HCT116 (cell line): ENCODE data around the gene CXXC5. TPM values are rescaled to one million over a fixed set of nuclear protein-coding genes. Genes with fewer than 3 reads are reported as not detected.

Source experiments
- ATAC-seq: fragments of 200-7000 bp; cut with Tn5 transposase; 2 replicates; pipeline ENCODE4 v1.9.1; 2020; ENCODE audit warnings: mild to moderate bottlenecking, moderate library complexity
- BruUV-seq: library from RNA; stranded (reverse); fragments of 400-500 nt; replicated peaks from 2 replicates; lab custom pipeline; 2021; lab: Mats Ljungman, UMichigan
- CTCF ChIA-PET: fragments of 300-600 bp; sonication (Branson Sonifier 250); formaldehyde crosslinking; loops from one replicate; lab custom pipeline; 2021; ENCODE audit warnings: antibody characterized with exemption; lab: Charles Lee
- POLR2A ChIA-PET: fragments of 300-600, 350-600 bp; sonication (Branson Sonifier 250); formaldehyde crosslinking; loops from one replicate; lab custom pipeline; 2021; ENCODE audit warnings: antibody characterized with exemption; lab: Charles Lee
- RAD21 ChIA-PET, 2 experiments: fragments of 300-600 bp; sonication (Branson Sonifier 250); formaldehyde crosslinking; loops; one replicate each; lab custom pipeline; 2023; ENCODE audit warnings: low total read pairs in 2 of 2; ENCODE audit not compliant: uncharacterized antibody in 2 of 2, unreplicated experiment in 2 of 2, low non-redundant PET in 1 of 2; lab: Charles Lee
- DNase-seq: peaks from one replicate; pipeline ENCODE4 v3.0.0-alpha.2; 2010; ENCODE audit warnings: low read depth, low spot score
- H2AFZ ChIP-seq: fragments of 200-600 bp; shearing (Covaris generic), sonication (generic); 2 replicates; pipeline ENCODE4 v1.6.1; 2017; ENCODE audit warnings: low read depth, mixed run types, mixed read lengths, antibody characterized with exemption, low read length; ENCODE audit not compliant: poor library complexity, severe bottlenecking
- H3K27ac ChIP-seq: 2 replicates; pipeline ENCODE4 v1.5.1; 2012; ENCODE audit warnings: low read depth, low read length
- H3K27me3 ChIP-seq: fragments of 200-600 bp; sonication (generic); 2 replicates; pipeline ENCODE4 v1.6.1; 2016; ENCODE audit warnings: mixed run types, low read length, mixed read lengths; ENCODE audit not compliant: insufficient read depth
- H3K36me3 ChIP-seq, 2 experiments: fragments of 200-500 bp in 1 of 2; fragments of 200-600 bp in 1 of 2; sonication (Bioruptor generic) in 1 of 2; sonication (generic) in 1 of 2; 2 replicates each; pipeline versions ENCODE4 v1.5.1 to v1.6.1; 2014 to 2016; ENCODE audit warnings: low read length in 2 of 2, inconsistent platforms in 1 of 2, mixed read lengths in 1 of 2, mixed run types in 1 of 2; ENCODE audit not compliant: insufficient read depth in 2 of 2, control insufficient read depth in 1 of 2
- H3K4me1 ChIP-seq, 2 experiments: fragments of 200-600 bp in 1 of 2; sonication (generic) in 1 of 2; 2 replicates each; pipeline versions ENCODE4 v1.5.1 to v1.6.1; 2012 to 2017; ENCODE audit warnings: low read length in 2 of 2, inconsistent platforms in 1 of 2, mild to moderate bottlenecking in 1 of 2, mixed read lengths in 1 of 2, mixed run types in 1 of 2, moderate library complexity in 1 of 2; ENCODE audit not compliant: insufficient read depth in 2 of 2, control insufficient read depth in 1 of 2
- H3K4me2 ChIP-seq: fragments of 200-600 bp; sonication (generic); 2 replicates; pipeline ENCODE4 v1.6.1; 2017; ENCODE audit warnings: mixed run types, low read length, mixed read lengths
- H3K4me3 ChIP-seq, 2 experiments: fragments of 200-600 bp in 1 of 2; sonication (generic) in 1 of 2; replicated peaks in 1 of 2; 2 replicates each; pipeline ENCODE4 v1.5.1; 2011 to 2016; ENCODE audit warnings: low read length in 2 of 2, control low read depth in 1 of 2, low read depth in 1 of 2, mild to moderate bottlenecking in 1 of 2, mixed read lengths in 1 of 2, mixed run types in 1 of 2
- H3K79me2 ChIP-seq: fragments of 200-600 bp; sonication (generic); 2 replicates; pipeline ENCODE4 v1.6.1; 2017; ENCODE audit warnings: mild to moderate bottlenecking, mixed run types, low read length, moderate library complexity, mixed read lengths; ENCODE audit not compliant: insufficient read depth
- H3K9ac ChIP-seq: fragments of 200-600 bp; sonication (generic); 2 replicates; pipeline ENCODE4 v1.6.1; 2016; ENCODE audit warnings: low read length, mixed read lengths
- H3K9me2 ChIP-seq: fragments of 200-600 bp; sonication (generic), shearing (Covaris generic); 2 replicates; pipeline ENCODE4 v1.6.1; 2017; ENCODE audit warnings: mixed run types, mild to moderate bottlenecking, moderate library complexity; ENCODE audit not compliant: insufficient read depth
- H3K9me3 ChIP-seq, 2 experiments: fragments of 200-500 bp in 1 of 2; fragments of 200-600 bp in 1 of 2; sonication (Bioruptor generic) in 1 of 2; sonication (generic) in 1 of 2; 2 replicates each; pipeline ENCODE4 v1.6.1; 2014 to 2017; ENCODE audit warnings: low read length in 2 of 2, mixed read lengths in 2 of 2, inconsistent platforms in 1 of 2, low read depth in 1 of 2, mild to moderate bottlenecking in 1 of 2, mixed run types in 1 of 2, moderate library complexity in 1 of 2; ENCODE audit not compliant: control insufficient read depth in 1 of 2, insufficient read depth in 1 of 2
- H4K20me1 ChIP-seq: fragments of 200-600 bp; sonication (generic), shearing (Covaris generic); 2 replicates; pipeline ENCODE4 v1.6.1; 2017; ENCODE audit warnings: mixed run types, mild to moderate bottlenecking, moderate library complexity; ENCODE audit not compliant: insufficient read depth
- ELF1 ChIP-seq: IDR thresholded peaks from 2 replicates; pipeline ENCODE4 v1.6.1; 2012; ENCODE audit warnings: low read depth, borderline replicate concordance
- EZH2 ChIP-seq: fragments of 200-600 bp; sonication (generic); IDR thresholded peaks from 2 replicates; pipeline ENCODE4 v1.6.1; 2017; ENCODE audit warnings: antibody characterized with exemption, mixed run types
- FOSL1 ChIP-seq: IDR thresholded peaks from 2 replicates; pipeline ENCODE4 v1.6.1; 2012; ENCODE audit warnings: low read depth
- MAX ChIP-seq: IDR thresholded peaks from 2 replicates; pipeline ENCODE4 v1.6.1; 2012
- POLR2A ChIP-seq: IDR thresholded peaks from 2 replicates; pipeline ENCODE4 v1.7.0; 2011; ENCODE audit warnings: borderline replicate concordance; ENCODE audit not compliant: insufficient read depth, insufficient read length; ENCODE audit errors: extremely low read depth
- POLR2AphosphoS5 ChIP-seq: IDR thresholded peaks from 2 replicates; pipeline ENCODE4 v1.6.1; 2011; ENCODE audit warnings: mild to moderate bottlenecking, low read depth, low read length, moderate library complexity
- RAD21 ChIP-seq: IDR thresholded peaks from 2 replicates; pipeline ENCODE4 v1.6.1; 2012; ENCODE audit warnings: low read depth, mild to moderate bottlenecking
- SRF ChIP-seq: IDR thresholded peaks from 2 replicates; pipeline ENCODE4 v1.6.1; 2012; ENCODE audit warnings: low read depth
- TCF7L2 ChIP-seq: IDR thresholded peaks from 2 replicates; pipeline ENCODE4 v1.7.0; 2011; ENCODE audit warnings: borderline replicate concordance, inconsistent platforms; ENCODE audit not compliant: insufficient read depth, insufficient read length; ENCODE audit errors: extremely low read depth
- ZFX ChIP-seq: fragments of 450-650 bp; IDR thresholded peaks from 2 replicates; pipeline ENCODE4 v1.6.1; 2017
- ZNF274 ChIP-seq: fragments of 200-500 bp; sonication (Bioruptor generic); IDR thresholded peaks from 2 replicates; pipeline ENCODE4 v1.6.1; 2014; ENCODE audit warnings: mild to moderate bottlenecking, low read depth, low read length, inconsistent platforms
- intact Hi-C: fragments of 100-400 bp; cut with micrococcal nuclease; formaldehyde crosslinking; loops from 2 replicates; pipeline ENCODE4 v1.10.0; 2022
- total RNA-seq: library from RNA; stranded (reverse); gene quantifications from one replicate; pipeline ENCODE4 v1.2.1, GENCODE V29; 2021; ENCODE audit not compliant: unreplicated experiment

Gene CXXC5
- total RNA-seq, 1 experiment from 2014 or later = 43.1 TPM

GRCh38 chr5:139696894-139697658, 48.9 kb downstream of the CXXC5 start:
- H3K9me3 ChIP-seq = no peaks in the 10 kb centered on the region
- H3K27me3 ChIP-seq = no peaks in the 10 kb centered on the region
- ChIA-PET CTCF (no interaction called here), RAD21 (no interaction called here), POLR2A (no interaction called here)
- peak overlapping the region; percentile 80 for H3K4me2 ChIP-seq
- H3K4me1 ChIP-seq = peaks cover 18 to 45% of the 10 kb centered on the region in 2 experiments; a peak in 3 of 4 replicates
- H4K20me1 ChIP-seq = no peaks in the 10 kb centered on the region
- intact Hi-C loops = no loop called here
- ATAC-seq = peak; percentile 64
- no peak for DNase-seq
- peak overlapping the region; percentile 52; the same call in 1 of the 2 replicates for H3K27ac ChIP-seq
- BruUV-seq = no TSS peak
- H2AFZ ChIP-seq = no peak overlapping the region
- no peaks in the 10 kb centered on the region for H3K9me2 ChIP-seq
- H3K4me3 ChIP-seq = peak overlapping the region; percentile 36 to 50
- TF ChIP-seq POLR2AphosphoS5 = peak; percentile 25; the same call in 1 of the 2 replicates
- TF ChIP-seq SRF = no peak
- TF ChIP-seq FOSL1 = no peak
- TF ChIP-seq ZFX = peak; percentile 72; the same call in 1 of the 2 replicates
- peak; percentile 68 for TF ChIP-seq TCF7L2
- TF ChIP-seq, all 23 proteins: peak for 3
- no peaks in the 10 kb centered on the region for H3K36me3 ChIP-seq
- no peaks in the 10 kb centered on the region for H3K79me2 ChIP-seq
- H3K9ac ChIP-seq = peak overlapping the region; percentile 56

GRCh38 chr5:139698490-139699146, 50.5 kb downstream of the CXXC5 start:
- Histone ChIP-seq H3K4me1 (peaks cover 18 to 45% of the 10 kb centered on the region in 2 experiments; a peak in 3 of 4 replicates), H3K36me3 (no peaks in the 10 kb centered on the region), H3K27ac (no peak overlapping the region; the same call in 1 of the 2 replicates), H3K9me2 (no peaks in the 10 kb centered on the region), H3K4me3 (no peak overlapping the region), H3K79me2 (no peaks in the 10 kb centered on the region), H3K9me3 (no peaks in the 10 kb centered on the region), H4K20me1 (no peaks in the 10 kb centered on the region), H3K9ac (no peak overlapping the region), H2AFZ (no peak overlapping the region), H3K4me2 (peak overlapping the region; percentile 80; the same call in 1 of the 2 replicates), H3K27me3 (no peaks in the 10 kb centered on the region)
- intact Hi-C loops = no loop called here
- no peak for ATAC-seq
- RAD21 ChIA-PET = no interaction called here
- DNase-seq = no peak
- TF ChIP-seq MAX (no peak), ZNF274 (no peak), POLR2A (no peak), RAD21 (no peak), EZH2 (no peak), ELF1 (no peak)
- BruUV-seq = no TSS peak
- POLR2A ChIA-PET = interaction anchor here (1.0 kb wide), 1 partner anchor 51 kb away, joined by 3 read pairs; the partner anchor contains the start of gene CXXC5
- CTCF ChIA-PET = interaction anchor here (0.5 to 1.0 kb wide), 3 partner anchors 8 to 65 kb away, joined by 3 read pairs; no protein-coding TSS in a partner anchor
